ENCODE data around the gene HOXD10. TPM values are rescaled to one million over a fixed set of nuclear protein-coding genes. Genes with fewer than 3 reads are reported as not detected.

HOXD10 gene
- total RNA-seq, 1 donor from 2014 or later = not detected

DNA sequence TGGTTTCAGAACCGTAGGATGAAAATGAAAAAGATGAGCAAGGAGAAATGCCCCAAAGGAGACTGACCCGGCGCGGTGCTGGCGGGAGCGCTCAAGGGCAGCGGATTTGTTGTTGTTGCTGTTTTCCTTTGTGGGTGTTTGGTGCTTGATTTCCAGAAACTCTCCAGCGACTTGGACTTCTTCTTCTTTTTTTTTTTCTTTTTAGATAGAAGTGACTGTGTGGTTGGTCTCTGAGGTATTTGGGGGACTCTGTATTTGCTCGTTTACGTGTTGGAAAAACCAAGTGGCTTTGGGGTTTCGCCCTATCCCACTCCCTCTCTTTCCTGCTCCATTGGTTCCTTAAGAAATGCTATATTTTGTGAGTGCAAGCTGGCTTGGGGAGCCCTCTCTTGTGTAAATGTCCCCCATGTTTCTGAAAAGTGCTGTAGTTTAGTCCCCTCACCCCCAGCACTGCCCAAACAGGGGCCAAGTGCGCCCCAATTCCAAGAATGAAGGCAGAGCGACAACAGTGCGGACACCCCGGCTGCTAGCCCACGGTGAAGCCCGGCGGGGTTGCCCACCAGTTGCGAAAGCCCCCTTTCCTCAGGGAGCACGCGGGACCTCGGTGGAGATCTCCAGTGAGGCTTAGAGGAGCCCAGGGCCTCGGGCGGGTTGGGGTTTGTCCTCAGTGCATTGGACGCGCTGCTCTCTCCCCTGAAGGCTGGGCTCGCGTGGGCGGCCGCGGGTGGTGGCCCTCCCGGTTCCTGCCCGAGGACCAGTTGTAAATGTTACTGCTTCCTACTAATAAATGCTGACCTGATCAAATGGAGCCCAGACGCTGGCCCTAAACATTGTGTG lies 7.8 kb downstream of the HOXD10 start:
- H3K4me1 Mint-ChIP-seq = peaks cover 22% of the 10 kb centered on the region
- no peak overlapping the region for H3K27ac Mint-ChIP-seq
- DNase-seq (no peak), ATAC-seq (ENCODE audit: low read depth) (no peak)
- no peaks in the 10 kb centered on the region for H3K36me3 Mint-ChIP-seq (ENCODE audit: low read depth)
- H3K27me3 Mint-ChIP-seq = peaks cover 68% of the 10 kb centered on the region
- no peaks in the 10 kb centered on the region for H3K9me3 Mint-ChIP-seq
- ChIA-PET CTCF (interaction anchor here (0.7 to 4.7 kb wide), 4 partner anchors 513 to 1024 kb away, joined by 3 to 94 read pairs (median 27); no protein-coding TSS in a partner anchor), POLR2A (no interaction called here)
- TF ChIP-seq, protein P1, sequence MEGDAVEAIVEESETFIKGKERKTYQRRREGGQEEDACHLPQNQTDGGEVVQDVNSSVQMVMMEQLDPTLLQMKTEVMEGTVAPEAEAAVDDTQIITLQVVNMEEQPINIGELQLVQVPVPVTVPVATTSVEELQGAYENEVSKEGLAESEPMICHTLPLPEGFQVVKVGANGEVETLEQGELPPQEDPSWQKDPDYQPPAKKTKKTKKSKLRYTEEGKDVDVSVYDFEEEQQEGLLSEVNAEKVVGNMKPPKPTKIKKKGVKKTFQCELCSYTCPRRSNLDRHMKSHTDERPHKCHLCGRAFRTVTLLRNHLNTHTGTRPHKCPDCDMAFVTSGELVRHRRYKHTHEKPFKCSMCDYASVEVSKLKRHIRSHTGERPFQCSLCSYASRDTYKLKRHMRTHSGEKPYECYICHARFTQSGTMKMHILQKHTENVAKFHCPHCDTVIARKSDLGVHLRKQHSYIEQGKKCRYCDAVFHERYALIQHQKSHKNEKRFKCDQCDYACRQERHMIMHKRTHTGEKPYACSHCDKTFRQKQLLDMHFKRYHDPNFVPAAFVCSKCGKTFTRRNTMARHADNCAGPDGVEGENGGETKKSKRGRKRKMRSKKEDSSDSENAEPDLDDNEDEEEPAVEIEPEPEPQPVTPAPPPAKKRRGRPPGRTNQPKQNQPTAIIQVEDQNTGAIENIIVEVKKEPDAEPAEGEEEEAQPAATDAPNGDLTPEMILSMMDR (IDR thresholded peaks at IDR 0.05) = no peak
- intact Hi-C loops (cut with micrococcal nuclease) = no loop called here
- no peak overlapping the region for H3K4me3 Mint-ChIP-seq

GRCh38 chr2:176124947-176125771 lies 8.6 kb downstream of the HOXD10 start:
- ATAC-seq (ENCODE audit: low read depth) (no peak), DNase-seq (no peak)
- Mint-ChIP-seq H3K27ac (no peak overlapping the region), H3K9me3 (no peaks in the 10 kb centered on the region), H3K4me3 (no peak overlapping the region), H3K27me3 (peaks cover 62% of the 10 kb centered on the region), H3K36me3 (ENCODE audit: low read depth) (no peaks in the 10 kb centered on the region), H3K4me1 (peaks cover 22% of the 10 kb centered on the region)
- intact Hi-C loops (cut with micrococcal nuclease) = loop anchor here (5.0 kb wide), 1 partner anchor 1292 kb away; no protein-coding TSS in a partner anchor
- ChIA-PET CTCF (interaction anchor here (3.5 to 4.7 kb wide), 4 partner anchors 330 to 1023 kb away, joined by 24 to 94 read pairs (median 57); no protein-coding TSS in a partner anchor), POLR2A (no interaction called here)
- TF ChIP-seq, protein P1 (IDR thresholded peaks at IDR 0.05) = no peak

DNA sequence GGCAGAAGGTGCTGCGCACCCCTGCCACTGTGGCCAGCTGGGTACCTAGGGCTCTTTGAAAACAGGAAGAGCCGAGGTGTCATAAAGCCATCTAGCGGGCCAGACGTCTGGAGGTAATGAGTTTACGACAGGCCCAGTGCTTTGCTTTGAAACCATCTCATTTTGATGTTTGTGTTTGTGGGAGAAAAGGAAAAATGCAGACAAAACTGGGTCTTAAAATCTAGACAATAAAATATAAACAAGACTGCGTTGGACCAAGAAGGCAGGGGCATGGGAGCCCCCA lies 9.1 kb downstream of the HOXD10 start:
- Mint-ChIP-seq H3K36me3 (ENCODE audit: low read depth) (no peaks in the 10 kb centered on the region), H3K4me3 (no peak overlapping the region), H3K9me3 (no peaks in the 10 kb centered on the region), H3K27me3 (peaks cover 57% of the 10 kb centered on the region), H3K4me1 (peaks cover 24% of the 10 kb centered on the region), H3K27ac (no peak overlapping the region)
- POLR2A ChIA-PET = no interaction called here
- intact Hi-C loops (cut with micrococcal nuclease) = loop anchor here (2.0 to 5.0 kb wide), 2 partner anchors 37 to 1292 kb away; no protein-coding TSS in a partner anchor
- DNase-seq (no peak), ATAC-seq (ENCODE audit: low read depth) (no peak)
- CTCF ChIA-PET = interaction anchor here (3.5 to 4.7 kb wide), 4 partner anchors 329 to 1023 kb away, joined by 24 to 94 read pairs (median 57); no protein-coding TSS in a partner anchor
- TF ChIP-seq, protein P1 (IDR thresholded peaks at IDR 0.05) = no peak

- CTCF ChIA-PET = interaction anchor here (0.5 to 4.7 kb wide), 26 partner anchors 9 to 1193 kb away, joined by 3 to 94 read pairs (median 4); no protein-coding TSS in a partner anchor
- TF ChIP-seq, protein P1 (IDR thresholded peaks at IDR 0.05) = peak; percentile 61
- POLR2A ChIA-PET = no interaction called here
- H3K4me3 Mint-ChIP-seq = no peak overlapping the region
- no peak for ATAC-seq (ENCODE audit: low read depth)
- intact Hi-C loops (cut with micrococcal nuclease) = loop anchor here (1.0 to 5.0 kb wide), 9 partner anchors 36 to 1290 kb away; no protein-coding TSS in a partner anchor
- H3K27ac Mint-ChIP-seq = no peak overlapping the region
- H3K27me3 Mint-ChIP-seq = peaks cover 63% of the 10 kb centered on the region
- H3K36me3 Mint-ChIP-seq (ENCODE audit: low read depth) = no peaks in the 10 kb centered on the region
- H3K4me1 Mint-ChIP-seq = peaks cover 32% of the 10 kb centered on the region
- no peaks in the 10 kb centered on the region for H3K9me3 Mint-ChIP-seq
- peak; percentile 42 for DNase-seq
Measured at GRCh38 chr2:176126929-176127773, 10.6 kb downstream of the HOXD10 start.
